ENCODE data around the gene SPEF2.
"Not testable (repeated sequence)": the region's sequence is repeated elsewhere in the genome, so short reads cannot be mapped to it uniquely, and the experiment has no call there.

SPEF2 gene

GRCh38 chr5:35826056-35826455 is 208.4 kb downstream of the SPEF2 start:
- no peak for DNase-seq

- no peak for DNase-seq
Measured at GRCh38 chr5:35826554-35826953, 208.9 kb downstream of the SPEF2 start.

- no peak for DNase-seq
Measured at GRCh38 chr5:35828082-35828598, 210.5 kb downstream of the SPEF2 start.

GRCh38 chr5:35830587-35830986 is 212.9 kb downstream of the SPEF2 start:
- DNase-seq: no peak

- no peak for DNase-seq
Measured at GRCh38 chr5:35832762-35833161, 215.1 kb downstream of the SPEF2 start.

- DNase-seq: no peak
Measured at GRCh38 chr5:35833224-35833623, 215.6 kb downstream of the SPEF2 start.

GRCh38 chr5:35835796-35836742 is 218.4 kb downstream of the SPEF2 start:
- no peak for DNase-seq

- no peak for DNase-seq
Measured at GRCh38 chr5:35838370-35839042, 220.8 kb downstream of the SPEF2 start.

- DNase-seq: no peak
Measured at GRCh38 chr5:35842856-35843255, 225.2 kb downstream of the SPEF2 start.

GRCh38 chr5:35845508-35845907 is 227.8 kb downstream of the SPEF2 start:
- not testable (repeated sequence) for DNase-seq

- DNase-seq: no peak
Measured at GRCh38 chr5:35847491-35847890, 229.8 kb downstream of the SPEF2 start.

- DNase-seq: no peak
Measured at GRCh38 chr5:35847961-35848360, 230.3 kb downstream of the SPEF2 start.

GRCh38 chr5:35849860-35850259 is 232.2 kb downstream of the SPEF2 start:
- DNase-seq: no peak

- no peak for DNase-seq
Measured at GRCh38 chr5:35850967-35851680, 233.5 kb downstream of the SPEF2 start.

GRCh38 chr5:35852084-35852734 is 234.5 kb downstream of the SPEF2 start:
- no peak for DNase-seq

GRCh38 chr5:35852773-35853172 is 235.1 kb downstream of the SPEF2 start:
- no peak for DNase-seq

GRCh38 chr5:35853631-35854030 is 236.0 kb downstream of the SPEF2 start:
- peak; percentile 18 for DNase-seq

- no peak for DNase-seq
Measured at GRCh38 chr5:35854248-35854647, 236.6 kb downstream of the SPEF2 start.

- peak; percentile 71 for DNase-seq
Measured at GRCh38 chr5:35855187-35855586, 237.5 kb downstream of the SPEF2 start.

- DNase-seq: not testable (repeated sequence)
Measured at GRCh38 chr5:35856186-35856764, 238.6 kb downstream of the SPEF2 start.

GRCh38 chr5:35856765-35857351 is 239.2 kb downstream of the SPEF2 start, which contains the start of gene IL7R:
TSS of gene IL7R (plus strand) at chr5:35856891. CDS start at chr5:35856978, 87 bp downstream.
- no peak for DNase-seq

Data from NCI-H2171 treated with DMSO at 0.1 percent for 48 hours (cell line).